Lower lobe of right lung (tissue), 2 donors: Measurements from ENCODE around the gene FNDC1. TPM values are rescaled to one million over a fixed set of nuclear protein-coding genes. Genes with fewer than 3 reads are reported as not detected.

ENCODE experiments used
- ATAC-seq, 2 donors: fragments of 200-7000 bp; cut with Tn5 transposase; one replicate each; pipeline ENCODE4 v1.9.1; 2020 to 2022; ENCODE audit warnings: mild to moderate bottlenecking in 2 of 2, moderate library complexity in 2 of 2
- DNase-seq: peaks from one replicate; pipeline ENCODE4 v3.0.0-alpha.2; 2020
- H3K27ac ChIP-seq: fragments of 200-600 bp; one replicate; pipeline ENCODE4 v1.8.0; 2022
- H3K27me3 ChIP-seq: fragments of 200-600 bp; one replicate; pipeline ENCODE4 v1.8.0; 2022; ENCODE audit warnings: low read depth
- H3K36me3 ChIP-seq: fragments of 200-600 bp; one replicate; pipeline ENCODE4 v1.8.0; 2022; ENCODE audit warnings: mild to moderate bottlenecking
- H3K4me1 ChIP-seq: fragments of 200-600 bp; one replicate; pipeline ENCODE4 v1.8.0; 2022
- H3K4me3 ChIP-seq: fragments of 200-600 bp; one replicate; pipeline ENCODE4 v1.8.0; 2022; ENCODE audit warnings: mild to moderate bottlenecking
- H3K9me3 ChIP-seq: fragments of 200-600 bp; one replicate; pipeline ENCODE4 v1.8.0; 2022
- intact Hi-C: fragments of 100-400 bp; cut with DNase I; formaldehyde crosslinking; loops from one replicate; pipeline ENCODE4 v1.11.0; 2022
- total RNA-seq: library from RNA; stranded (reverse); fragmentation: NEBNext Ultra II Directional; extraction: Animal tissue kit (Norgen Biotek cat#: 25700); gene quantifications from one replicate; pipeline ENCODE4 v1.2.1, GENCODE V29; 2021
- TF ChIP-seq, protein P1 (sequence below): fragments of 200-600 bp; IDR thresholded peaks from one replicate; pipeline ENCODE4 v1.8.0; 2022; ENCODE audit warnings: antibody characterized with exemption, mild to moderate bottlenecking
- donor health status: DM: no; HTN: yes; CAD: no; lungs with severe emphysema.

Gene FNDC1
- total RNA-seq, 1 donor from 2014 or later, result 0.44 TPM

DNA sequence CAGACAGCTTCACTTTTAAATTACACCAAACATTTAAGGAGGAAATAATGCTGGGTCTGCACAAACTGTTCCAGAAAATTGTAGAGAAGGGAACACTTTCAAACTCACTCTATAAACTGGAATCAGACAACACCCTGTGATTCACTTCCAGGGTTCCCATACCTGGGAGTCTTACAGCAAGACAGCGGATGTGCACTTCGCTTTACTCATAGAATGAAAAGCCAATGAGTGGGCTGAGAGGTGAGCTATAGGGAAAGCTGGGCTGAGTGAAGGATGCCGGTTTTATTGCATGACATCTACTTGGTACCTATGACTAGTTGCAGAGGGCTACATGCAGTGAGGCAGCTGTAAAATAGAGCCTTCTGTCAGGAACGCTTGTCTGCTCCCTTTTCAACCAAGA lies 152.1 kb downstream of the FNDC1 start:
- no peaks in the 10 kb centered on the region for H3K9me3 ChIP-seq
- no peaks in the 10 kb centered on the region for H3K36me3 ChIP-seq
- intact Hi-C loops, result no loop called here
- no peak for DNase-seq
- TF ChIP-seq, protein P1, sequence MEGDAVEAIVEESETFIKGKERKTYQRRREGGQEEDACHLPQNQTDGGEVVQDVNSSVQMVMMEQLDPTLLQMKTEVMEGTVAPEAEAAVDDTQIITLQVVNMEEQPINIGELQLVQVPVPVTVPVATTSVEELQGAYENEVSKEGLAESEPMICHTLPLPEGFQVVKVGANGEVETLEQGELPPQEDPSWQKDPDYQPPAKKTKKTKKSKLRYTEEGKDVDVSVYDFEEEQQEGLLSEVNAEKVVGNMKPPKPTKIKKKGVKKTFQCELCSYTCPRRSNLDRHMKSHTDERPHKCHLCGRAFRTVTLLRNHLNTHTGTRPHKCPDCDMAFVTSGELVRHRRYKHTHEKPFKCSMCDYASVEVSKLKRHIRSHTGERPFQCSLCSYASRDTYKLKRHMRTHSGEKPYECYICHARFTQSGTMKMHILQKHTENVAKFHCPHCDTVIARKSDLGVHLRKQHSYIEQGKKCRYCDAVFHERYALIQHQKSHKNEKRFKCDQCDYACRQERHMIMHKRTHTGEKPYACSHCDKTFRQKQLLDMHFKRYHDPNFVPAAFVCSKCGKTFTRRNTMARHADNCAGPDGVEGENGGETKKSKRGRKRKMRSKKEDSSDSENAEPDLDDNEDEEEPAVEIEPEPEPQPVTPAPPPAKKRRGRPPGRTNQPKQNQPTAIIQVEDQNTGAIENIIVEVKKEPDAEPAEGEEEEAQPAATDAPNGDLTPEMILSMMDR, result no peak
- H3K27me3 ChIP-seq, result no peaks in the 10 kb centered on the region
- H3K4me3 ChIP-seq, result no peak overlapping the region
- H3K4me1 ChIP-seq, result no peaks in the 10 kb centered on the region
- H3K27ac ChIP-seq, result no peak overlapping the region
- ATAC-seq, result no peak

Other genes with a start within 250 kb of the FNDC1 start
- 24.2 TPM for gene RSPH3, start 169.2 kb upstream of the FNDC1 start, total RNA-seq
- 17.1 TPM for gene TAGAP, start 124.4 kb upstream of the FNDC1 start, total RNA-seq